Naive thymus-derived CD4-positive, alpha-beta T cell (primary cell): ENCODE results near the gene IRF3. TPM values are rescaled to one million over a fixed set of nuclear protein-coding genes. Genes with fewer than 3 reads are reported as not detected.

Experiments
- ATAC-seq: fragments of 150-1000 bp; cut with Tn5 transposase; 2 replicates; pipeline ENCODE4 v1.10.0; 2021; ENCODE audit warnings: mild to moderate bottlenecking, moderate library complexity
- CTCF ChIA-PET: fragments of 350-600 bp; sonication (Branson Sonifier 250); formaldehyde crosslinking; loops from one replicate; lab custom pipeline; 2021; ENCODE audit warnings: antibody characterized with exemption; lab: Charles Lee
- POLR2A ChIA-PET: fragments of 350-600 bp; sonication (Branson Sonifier 250); formaldehyde crosslinking; loops from one replicate; lab custom pipeline; 2021; ENCODE audit warnings: antibody characterized with exemption, inconsistent platforms; lab: Charles Lee
- DNase-seq, 9 donors: peaks; one replicate each; pipeline versions ENCODE4 v3.0.0 to v3.0.0-alpha.2; 2020 to 2022; ENCODE audit warnings: mixed read lengths in 1 of 9
- H3K27ac ChIP-seq: one replicate; pipeline ENCODE4 v1.7.0; 2013; ENCODE audit warnings: mild to moderate bottlenecking, low read depth, low read length, moderate library complexity
- H3K27me3 ChIP-seq, 2 donors: one replicate each; pipeline ENCODE4 v1.7.0; 2013; ENCODE audit warnings: low read length in 2 of 2, mild to moderate bottlenecking in 2 of 2, moderate library complexity in 2 of 2; ENCODE audit not compliant: control insufficient read depth in 2 of 2, insufficient read depth in 2 of 2
- H3K36me3 ChIP-seq, 3 experiments: 1 replicate in 2 of 3; 2 replicates in 1 of 3; pipeline ENCODE4 v1.7.0; 2013; ENCODE audit warnings: low read length in 3 of 3, mild to moderate bottlenecking in 3 of 3, moderate library complexity in 1 of 3; ENCODE audit not compliant: insufficient read depth in 3 of 3, control insufficient read depth in 2 of 3
- H3K4me1 ChIP-seq, 2 donors: one replicate each; pipeline ENCODE4 v1.7.0; 2013; ENCODE audit warnings: low read length in 2 of 2, mild to moderate bottlenecking in 2 of 2, moderate library complexity in 1 of 2; ENCODE audit not compliant: control insufficient read depth in 2 of 2, insufficient read depth in 2 of 2
- H3K4me3 ChIP-seq: 2 replicates; pipeline ENCODE4 v1.7.0; 2013; ENCODE audit warnings: mild to moderate bottlenecking, low read length
- H3K9me3 ChIP-seq, 3 experiments: 1 replicate in 2 of 3; 2 replicates in 1 of 3; pipeline ENCODE4 v1.7.0; 2013; ENCODE audit warnings: low read length in 3 of 3; ENCODE audit not compliant: control insufficient read depth in 2 of 3
- H3K27ac Mint-ChIP-seq, 9 donors: one replicate each; pipeline ENCODE4 v1.8.0; 2020 to 2022; ENCODE audit warnings: mixed read lengths in 9 of 9, mild to moderate bottlenecking in 8 of 9, moderate library complexity in 5 of 9, inconsistent platforms in 2 of 9
- H3K27me3 Mint-ChIP-seq, 5 donors: one replicate each; pipeline ENCODE4 v1.8.0; 2021 to 2022; ENCODE audit warnings: mixed read lengths in 5 of 5, mild to moderate bottlenecking in 1 of 5
- H3K36me3 Mint-ChIP-seq, 5 donors: one replicate each; pipeline ENCODE4 v1.8.0; 2020 to 2022; ENCODE audit warnings: mixed read lengths in 5 of 5, mild to moderate bottlenecking in 3 of 5, inconsistent platforms in 1 of 5
- H3K4me1 Mint-ChIP-seq, 7 donors: one replicate each; pipeline ENCODE4 v1.8.0; 2020 to 2022; ENCODE audit warnings: mixed read lengths in 7 of 7, mild to moderate bottlenecking in 3 of 7, inconsistent platforms in 1 of 7
- H3K4me3 Mint-ChIP-seq, 10 donors: one replicate each; pipeline ENCODE4 v1.8.0; 2020 to 2022; ENCODE audit warnings: mild to moderate bottlenecking in 10 of 10, mixed read lengths in 10 of 10, moderate library complexity in 6 of 10, inconsistent platforms in 2 of 10
- H3K9me3 Mint-ChIP-seq, 11 donors: one replicate each; pipeline ENCODE4 v1.8.0; 2020 to 2022; ENCODE audit warnings: mixed read lengths in 11 of 11, mild to moderate bottlenecking in 4 of 11, inconsistent platforms in 1 of 11, moderate library complexity in 1 of 11
- intact Hi-C, 2 donors: fragments of 100-400 bp; cut with micrococcal nuclease; formaldehyde crosslinking; loops; one replicate each; pipeline ENCODE4 v1.15.1; 2023
- polyA plus RNA-seq, 2 donors: library from polyadenylated mRNA; unstranded; fragments of 300-500 nt; fragmentation: Illumina TruSeq; gene quantifications; one replicate each; pipeline ENCODE4 v1.2.3, GENCODE V29; 2021
- total RNA-seq, 6 experiments: library from RNA in 5 of 6; stranded (reverse) in 5 of 6; gene quantifications; 1 replicate in 5 of 6; 2 replicates in 1 of 6; pipeline ENCODE4 v1.2.3 and lab custom pipeline; 2021 to 2026

IRF3 gene
- total and polyA plus RNA-seq, 7 experiments from 2014 or later: 55.5 to 346 (median 178) TPM

DNA sequence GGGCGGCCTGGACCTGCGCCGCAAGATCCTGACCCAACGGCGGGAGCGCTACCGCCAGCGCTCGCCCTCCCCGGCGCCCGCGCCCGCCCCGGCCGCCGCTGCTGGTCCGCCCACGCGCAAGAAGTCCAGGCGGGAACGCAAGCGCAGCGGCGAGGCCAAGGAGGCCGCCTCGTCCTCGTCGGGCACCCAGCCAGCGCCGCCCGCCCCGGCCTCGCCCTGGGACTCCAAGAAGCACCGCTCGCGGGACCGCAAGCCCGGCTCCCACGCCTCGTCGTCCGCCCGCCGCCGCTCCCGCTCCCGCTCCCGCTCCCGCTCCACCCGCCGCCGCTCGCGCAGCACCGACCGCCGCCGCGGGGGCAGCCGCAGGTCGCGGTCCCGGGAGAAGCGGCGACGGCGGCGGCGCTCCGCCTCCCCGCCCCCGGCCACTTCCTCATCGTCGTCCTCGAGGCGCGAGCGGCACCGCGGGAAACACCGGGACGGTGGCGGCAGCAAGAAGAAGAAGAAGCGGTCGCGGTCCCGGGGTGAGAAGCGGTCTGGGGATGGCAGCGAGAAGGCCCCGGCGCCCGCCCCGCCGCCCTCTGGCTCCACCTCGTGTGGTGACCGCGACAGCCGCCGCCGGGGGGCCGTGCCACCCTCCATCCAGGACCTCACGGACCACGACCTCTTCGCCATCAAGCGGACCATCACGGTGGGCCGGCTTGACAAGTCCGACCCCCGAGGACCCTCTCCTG is 13.7 kb downstream of the IRF3 start:
- H3K27ac ChIP-seq: no peak overlapping the region
- peaks cover 0 to 83% (median 8%) of the 10 kb centered on the region in 3 experiments for H3K36me3 ChIP-seq
- Mint-ChIP-seq H3K9me3 (no peaks in the 10 kb centered on the region), H3K36me3 (peaks cover 0 to 25% (median 8%) of the 10 kb centered on the region in 5 donors), H3K27ac (no peak overlapping the region), H3K4me3 (no peak overlapping the region), H3K27me3 (no peaks in the 10 kb centered on the region), H3K4me1 (peaks cover 0 to 8% (median 5%) of the 10 kb centered on the region in 7 donors)
- H3K4me3 ChIP-seq: no peak overlapping the region
- H3K4me1 ChIP-seq: no peaks in the 10 kb centered on the region
- H3K9me3 ChIP-seq: no peaks in the 10 kb centered on the region
- ChIA-PET POLR2A (no interaction called here), CTCF (no interaction called here)
- ATAC-seq: no peak
- H3K27me3 ChIP-seq: no peaks in the 10 kb centered on the region
- intact Hi-C loops: no loop called here
- no peak for DNase-seq

DNA sequence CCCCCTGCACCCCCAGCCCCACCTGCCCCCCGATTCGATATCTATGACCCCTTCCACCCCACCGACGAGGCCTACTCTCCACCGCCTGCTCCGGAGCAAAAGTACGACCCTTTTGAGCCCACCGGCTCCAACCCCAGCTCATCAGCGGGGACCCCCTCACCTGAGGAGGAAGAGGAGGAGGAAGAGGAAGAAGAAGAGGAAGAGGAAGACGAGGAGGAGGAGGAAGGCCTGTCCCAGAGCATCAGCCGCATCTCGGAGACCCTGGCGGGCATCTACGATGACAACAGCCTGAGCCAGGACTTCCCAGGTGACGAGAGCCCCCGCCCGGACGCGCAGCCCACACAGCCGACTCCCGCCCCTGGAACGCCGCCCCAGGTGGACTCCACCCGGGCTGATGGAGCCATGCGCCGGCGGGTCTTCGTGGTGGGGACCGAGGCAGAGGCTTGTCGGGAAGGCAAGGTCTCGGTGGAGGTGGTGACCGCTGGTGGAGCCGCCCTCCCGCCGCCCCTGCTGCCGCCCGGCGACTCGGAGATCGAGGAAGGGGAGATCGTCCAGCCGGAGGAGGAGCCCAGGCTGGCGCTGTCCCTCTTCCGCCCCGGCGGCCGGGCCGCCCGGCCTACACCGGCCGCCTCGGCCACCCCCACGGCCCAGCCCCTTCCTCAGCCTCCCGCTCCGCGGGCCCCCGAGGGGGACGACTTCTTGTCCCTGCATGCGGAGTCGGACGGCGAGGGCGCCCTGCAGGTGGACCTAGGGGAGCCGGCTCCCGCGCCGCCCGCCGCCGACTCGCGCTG is 14.4 kb downstream of the IRF3 start:
- H3K27ac Mint-ChIP-seq: peak overlapping the region in 1 of 9 donors; percentile 75
- Histone ChIP-seq H3K9me3 (no peaks in the 10 kb centered on the region), H3K4me1 (no peaks in the 10 kb centered on the region), H3K27me3 (no peaks in the 10 kb centered on the region), H3K36me3 (peaks cover 0 to 83% (median 8%) of the 10 kb centered on the region in 3 experiments), H3K27ac (no peak overlapping the region), H3K4me3 (no peak overlapping the region)
- no peak for DNase-seq
- CTCF ChIA-PET: no interaction called here
- no peaks in the 10 kb centered on the region for H3K9me3 Mint-ChIP-seq
- intact Hi-C loops: no loop called here
- no peak for ATAC-seq
- POLR2A ChIA-PET: no interaction called here
- no peaks in the 10 kb centered on the region for H3K27me3 Mint-ChIP-seq
- H3K36me3 Mint-ChIP-seq: peaks cover 0 to 23% (median 5%) of the 10 kb centered on the region in 5 donors
- H3K4me3 Mint-ChIP-seq: no peak overlapping the region
- H3K4me1 Mint-ChIP-seq: peaks cover 0 to 9% (median 6%) of the 10 kb centered on the region in 7 donors

DNA sequence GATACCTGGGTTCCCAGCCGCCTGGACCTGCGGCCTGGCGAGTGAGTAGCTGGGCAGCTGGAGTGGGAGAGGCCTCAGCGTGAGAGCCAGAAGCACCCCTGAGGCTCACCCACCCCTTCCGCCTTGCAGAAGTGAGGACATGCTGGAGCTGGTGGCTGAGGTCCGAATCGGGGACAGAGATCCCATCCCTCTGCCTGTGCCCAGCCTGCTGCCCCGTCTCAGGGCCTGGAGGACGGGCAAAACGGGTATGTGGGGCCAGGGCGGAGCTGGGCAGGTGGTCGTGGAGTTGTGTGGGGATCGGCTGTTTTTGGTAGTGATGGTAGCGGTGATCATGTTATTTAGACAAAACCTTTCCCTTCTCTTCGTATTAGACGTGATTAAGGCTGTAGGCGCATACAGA is 19.1 kb downstream of the IRF3 start:
- Histone ChIP-seq H3K4me1 (peaks cover 10 to 11% of the 10 kb centered on the region in 2 donors), H3K4me3 (no peak overlapping the region), H3K9me3 (no peaks in the 10 kb centered on the region), H3K27ac (no peak overlapping the region), H3K27me3 (no peaks in the 10 kb centered on the region), H3K36me3 (peaks cover 0 to 62% (median 0%) of the 10 kb centered on the region in 3 experiments)
- H3K27me3 Mint-ChIP-seq: peaks cover 0 to 2% (median 0%) of the 10 kb centered on the region in 5 donors
- peak overlapping the region in 1 of 9 donors; percentile 83 for H3K27ac Mint-ChIP-seq
- H3K36me3 Mint-ChIP-seq: peaks cover 0 to 14% (median 0%) of the 10 kb centered on the region in 5 donors
- ATAC-seq: no peak
- no peak for DNase-seq
- peaks cover 30 to 39% (median 37%) of the 10 kb centered on the region in 7 donors for H3K4me1 Mint-ChIP-seq
- H3K9me3 Mint-ChIP-seq: no peaks in the 10 kb centered on the region
- intact Hi-C loops: loop anchor here in 1 of 2 donors (10.0 kb wide), 1 partner anchor 1032 kb away; the partner anchor contains the start of genes FAM83E, RPL18 and SPHK2
- ChIA-PET POLR2A (interaction anchor here (0.8 to 11.1 kb wide), 3 partner anchors 16 to 66 kb away, joined by 4 to 187 read pairs (median 4); partner anchors contain the start of genes BCL2L12, IRF3, NOSIP and PRR12), CTCF (no interaction called here)
- H3K4me3 Mint-ChIP-seq: no peak overlapping the region

DNA sequence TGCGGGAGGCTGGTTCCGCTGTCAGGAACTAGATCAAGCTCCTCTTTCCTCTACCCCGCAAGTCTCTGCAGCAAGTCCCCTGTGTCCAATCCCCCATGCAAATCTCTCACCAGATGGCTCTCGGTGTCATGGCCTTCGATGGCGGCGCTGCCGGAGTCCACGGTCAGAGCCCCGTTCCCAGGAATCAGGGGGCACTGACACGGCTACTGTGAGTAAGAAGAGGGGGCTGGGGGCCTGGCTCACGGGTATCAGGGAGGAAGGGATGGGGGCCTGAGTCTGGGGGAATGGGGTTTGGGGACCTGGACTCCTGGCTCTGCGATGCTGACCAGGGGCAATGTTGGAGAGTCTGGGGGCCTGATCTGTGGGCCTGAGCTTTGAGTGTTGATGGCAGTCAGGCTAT is 19.7 kb downstream of the IRF3 start:
- ChIA-PET POLR2A (interaction anchor here (1.2 to 11.1 kb wide), 2 partner anchors 16 to 55 kb away, joined by 4 to 187 read pairs; partner anchors contain the start of genes BCL2L12, IRF3 and PRR12), CTCF (no interaction called here)
- DNase-seq: no peak
- peaks cover 0 to 58% (median 0%) of the 10 kb centered on the region in 3 experiments for H3K36me3 ChIP-seq
- Mint-ChIP-seq H3K4me1 (peaks cover 31 to 42% (median 40%) of the 10 kb centered on the region in 7 donors), H3K27ac (peak overlapping the region in 1 of 9 donors; percentile 75), H3K9me3 (no peaks in the 10 kb centered on the region), H3K27me3 (peaks cover 0 to 2% (median 0%) of the 10 kb centered on the region in 5 donors), H3K4me3 (peak overlapping the region in 1 of 10 donors; percentile 34), H3K36me3 (peaks cover 0 to 14% (median 0%) of the 10 kb centered on the region in 5 donors)
- no peak overlapping the region for H3K4me3 ChIP-seq
- no peaks in the 10 kb centered on the region for H3K27me3 ChIP-seq
- H3K9me3 ChIP-seq: no peaks in the 10 kb centered on the region
- intact Hi-C loops: loop anchor here in 1 of 2 donors (10.0 kb wide), 1 partner anchor 1031 kb away; the partner anchor contains the start of genes FAM83E, RPL18 and SPHK2
- no peak overlapping the region for H3K27ac ChIP-seq
- ATAC-seq: no peak
- peaks cover 16 to 17% of the 10 kb centered on the region in 2 donors for H3K4me1 ChIP-seq

DNA sequence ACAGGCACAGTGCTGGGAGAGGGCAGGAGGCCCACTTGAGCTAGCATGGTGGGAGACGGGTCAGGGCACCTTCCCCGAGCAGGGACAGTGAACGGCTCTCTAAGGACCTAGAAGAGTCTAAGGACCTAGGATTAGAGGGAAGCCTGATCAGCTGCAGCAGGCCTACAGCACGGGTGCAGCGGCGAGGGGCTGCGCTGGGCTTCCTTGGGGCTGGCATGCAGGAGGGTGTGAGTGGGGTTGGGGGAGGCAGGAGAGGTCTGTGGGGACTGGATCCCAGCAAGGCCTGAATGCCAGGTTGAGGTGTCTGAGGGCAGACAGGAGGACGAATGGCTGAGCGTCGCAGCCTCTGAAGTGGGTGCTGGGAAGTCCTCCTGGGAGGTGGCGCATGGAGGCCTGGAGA is 20.1 kb downstream of the IRF3 start:
- Histone ChIP-seq H3K36me3 (peaks cover 0 to 56% (median 0%) of the 10 kb centered on the region in 3 experiments), H3K27ac (no peak overlapping the region), H3K9me3 (no peaks in the 10 kb centered on the region), H3K4me3 (no peak overlapping the region), H3K27me3 (no peaks in the 10 kb centered on the region), H3K4me1 (peaks cover 18 to 21% of the 10 kb centered on the region in 2 donors)
- no peak overlapping the region for H3K4me3 Mint-ChIP-seq
- no peak for DNase-seq
- peaks cover 35 to 46% (median 43%) of the 10 kb centered on the region in 7 donors for H3K4me1 Mint-ChIP-seq
- peak overlapping the region in 2 of 9 donors; percentile 25 to 67 for H3K27ac Mint-ChIP-seq
- intact Hi-C loops: loop anchor here in 1 of 2 donors (10.0 kb wide), 1 partner anchor 1031 kb away; the partner anchor contains the start of genes FAM83E, RPL18 and SPHK2
- ChIA-PET POLR2A (interaction anchor here (1.2 to 11.1 kb wide), 2 partner anchors 17 to 55 kb away, joined by 4 to 187 read pairs; partner anchors contain the start of genes BCL2L12, IRF3 and PRR12), CTCF (no interaction called here)
- H3K9me3 Mint-ChIP-seq: no peaks in the 10 kb centered on the region
- peaks cover 0 to 14% (median 0%) of the 10 kb centered on the region in 5 donors for H3K36me3 Mint-ChIP-seq
- peaks cover 0 to 2% (median 0%) of the 10 kb centered on the region in 5 donors for H3K27me3 Mint-ChIP-seq
- ATAC-seq: no peak

DNA sequence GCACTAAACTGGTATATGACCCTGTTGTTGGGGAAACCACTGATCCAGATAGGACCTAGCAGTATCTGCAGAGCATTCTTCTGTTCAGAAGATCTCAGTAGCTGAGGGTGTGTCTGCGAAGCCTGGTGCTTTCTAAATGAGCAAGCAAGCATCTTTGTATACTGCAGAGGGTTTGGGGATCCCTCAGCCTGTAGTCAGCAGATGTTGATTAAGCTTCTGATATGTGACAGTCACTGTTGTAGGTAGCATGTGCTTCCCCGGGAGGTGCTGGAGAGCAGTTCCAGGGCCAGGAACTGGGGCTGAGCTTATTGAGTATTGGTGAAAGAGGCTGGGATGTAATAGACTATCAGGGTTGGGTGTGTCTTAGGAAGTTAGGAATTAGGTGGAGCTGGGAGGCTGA is 22.2 kb downstream of the IRF3 start:
- Mint-ChIP-seq H3K4me3 (peak overlapping the region; percentile 86 to 98 (median 92)), H3K27ac (peak overlapping the region; percentile 34 to 99 (median 91)), H3K27me3 (peaks cover 0 to 5% (median 0%) of the 10 kb centered on the region in 5 donors), H3K36me3 (peaks cover 0 to 9% (median 0%) of the 10 kb centered on the region in 5 donors), H3K4me1 (peaks cover 50 to 66% (median 59%) of the 10 kb centered on the region in 7 donors), H3K9me3 (no peaks in the 10 kb centered on the region)
- DNase-seq (no peak), ATAC-seq (no peak)
- ChIA-PET POLR2A (interaction anchor here (1.0 to 11.1 kb wide), 5 partner anchors 9 to 63 kb away, joined by 3 to 187 read pairs (median 4); partner anchors contain the start of genes BCL2L12, IRF3, NOSIP and PRMT1), CTCF (interaction anchor here (1.0 to 1.4 kb wide), 3 partner anchors 29 to 136 kb away, joined by 3 to 7 read pairs (median 5); no protein-coding TSS in a partner anchor)
- no peaks in the 10 kb centered on the region for H3K27me3 ChIP-seq
- no peaks in the 10 kb centered on the region for H3K9me3 ChIP-seq
- peaks cover 0 to 37% (median 0%) of the 10 kb centered on the region in 3 experiments for H3K36me3 ChIP-seq
- no peak overlapping the region for H3K4me3 ChIP-seq
- intact Hi-C loops: loop anchor here (2.0 to 10.0 kb wide), 6 partner anchors 165 to 1176 kb away; partner anchors contain the start of genes C19orf73 (in 1 of the 2), CYTH2 (in 1 of the 2), DBP (in 1 of the 2) and FAM83E (in 1 of the 2)
- peak overlapping the region; percentile 99 for H3K27ac ChIP-seq
- peaks cover 27 to 32% of the 10 kb centered on the region in 2 donors for H3K4me1 ChIP-seq
